ENCODE results near the gene MRPL16.

DNA sequence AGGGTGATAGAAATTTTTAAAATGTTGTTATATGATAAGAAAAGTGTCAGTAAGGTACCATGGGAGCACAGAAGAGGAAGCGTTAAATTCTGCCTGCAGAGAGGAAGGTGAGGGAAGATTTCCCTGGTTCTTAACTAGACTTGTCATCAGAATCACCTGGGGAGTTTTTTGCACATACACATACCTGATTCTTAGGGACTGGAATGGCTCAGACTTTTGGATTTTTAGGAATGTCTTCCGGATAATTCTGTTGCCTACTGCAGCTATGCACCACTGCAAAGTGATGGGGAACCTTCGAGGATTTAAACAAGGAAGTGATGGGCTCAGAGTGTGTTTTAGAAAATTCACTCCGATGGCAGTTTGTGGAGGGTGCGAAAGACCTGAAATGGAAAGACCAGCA, 33.5 kb downstream of the MRPL16 start:
- TF ChIP-seq, protein P1, sequence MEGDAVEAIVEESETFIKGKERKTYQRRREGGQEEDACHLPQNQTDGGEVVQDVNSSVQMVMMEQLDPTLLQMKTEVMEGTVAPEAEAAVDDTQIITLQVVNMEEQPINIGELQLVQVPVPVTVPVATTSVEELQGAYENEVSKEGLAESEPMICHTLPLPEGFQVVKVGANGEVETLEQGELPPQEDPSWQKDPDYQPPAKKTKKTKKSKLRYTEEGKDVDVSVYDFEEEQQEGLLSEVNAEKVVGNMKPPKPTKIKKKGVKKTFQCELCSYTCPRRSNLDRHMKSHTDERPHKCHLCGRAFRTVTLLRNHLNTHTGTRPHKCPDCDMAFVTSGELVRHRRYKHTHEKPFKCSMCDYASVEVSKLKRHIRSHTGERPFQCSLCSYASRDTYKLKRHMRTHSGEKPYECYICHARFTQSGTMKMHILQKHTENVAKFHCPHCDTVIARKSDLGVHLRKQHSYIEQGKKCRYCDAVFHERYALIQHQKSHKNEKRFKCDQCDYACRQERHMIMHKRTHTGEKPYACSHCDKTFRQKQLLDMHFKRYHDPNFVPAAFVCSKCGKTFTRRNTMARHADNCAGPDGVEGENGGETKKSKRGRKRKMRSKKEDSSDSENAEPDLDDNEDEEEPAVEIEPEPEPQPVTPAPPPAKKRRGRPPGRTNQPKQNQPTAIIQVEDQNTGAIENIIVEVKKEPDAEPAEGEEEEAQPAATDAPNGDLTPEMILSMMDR (IDR thresholded peaks at IDR 0.05; ENCODE audit: low read depth, low read length, poor library complexity, severe bottlenecking): no peak
- no peak for TF ChIP-seq EZH2phosphoT487 (IDR thresholded peaks at IDR 0.05; ENCODE audit: borderline replicate concordance, low read length)
